ENCODE results near the gene IGFBP4.

IGFBP4 gene

DNA sequence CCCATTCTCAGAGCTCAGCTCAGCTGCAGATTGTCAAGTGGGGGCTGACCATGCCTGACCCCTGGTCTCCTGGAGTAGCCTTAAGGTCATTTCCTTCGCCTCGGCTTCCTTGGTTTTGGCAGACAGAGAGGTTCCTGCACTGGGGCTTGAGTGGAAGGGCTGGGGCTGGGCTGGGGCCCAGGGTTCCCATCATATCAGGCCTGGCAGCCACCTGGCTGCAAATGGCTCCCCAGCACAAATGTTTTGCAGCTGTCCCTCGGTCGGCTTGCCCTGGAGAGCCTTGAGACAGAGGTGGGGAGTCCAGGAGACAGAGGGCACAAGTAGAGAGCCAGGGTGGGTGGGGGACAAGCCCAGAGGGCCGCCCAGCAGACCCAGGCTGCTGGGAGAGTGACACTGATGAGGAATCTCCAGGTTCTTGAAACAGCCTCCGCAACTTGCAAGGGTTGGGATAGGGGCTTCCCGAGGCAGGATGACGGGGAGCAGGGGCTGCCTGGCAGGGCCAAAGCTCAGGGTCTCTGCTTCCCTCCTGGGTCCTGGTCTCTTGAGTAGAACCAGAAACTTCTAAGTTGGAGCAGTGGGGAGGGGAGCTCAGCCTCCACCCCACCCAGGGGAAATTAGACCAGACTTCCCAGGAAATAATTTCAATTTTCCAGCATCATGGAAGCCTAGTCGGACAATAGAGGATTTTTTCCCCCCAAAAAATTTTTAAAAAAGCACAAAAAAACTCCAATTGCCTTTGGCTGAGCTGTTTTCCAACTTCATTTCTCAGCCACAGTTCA is 19.3 kb downstream of the IGFBP4 start:
- H3K27ac ChIP-seq: no peak overlapping the region
- TF ChIP-seq, protein P1, sequence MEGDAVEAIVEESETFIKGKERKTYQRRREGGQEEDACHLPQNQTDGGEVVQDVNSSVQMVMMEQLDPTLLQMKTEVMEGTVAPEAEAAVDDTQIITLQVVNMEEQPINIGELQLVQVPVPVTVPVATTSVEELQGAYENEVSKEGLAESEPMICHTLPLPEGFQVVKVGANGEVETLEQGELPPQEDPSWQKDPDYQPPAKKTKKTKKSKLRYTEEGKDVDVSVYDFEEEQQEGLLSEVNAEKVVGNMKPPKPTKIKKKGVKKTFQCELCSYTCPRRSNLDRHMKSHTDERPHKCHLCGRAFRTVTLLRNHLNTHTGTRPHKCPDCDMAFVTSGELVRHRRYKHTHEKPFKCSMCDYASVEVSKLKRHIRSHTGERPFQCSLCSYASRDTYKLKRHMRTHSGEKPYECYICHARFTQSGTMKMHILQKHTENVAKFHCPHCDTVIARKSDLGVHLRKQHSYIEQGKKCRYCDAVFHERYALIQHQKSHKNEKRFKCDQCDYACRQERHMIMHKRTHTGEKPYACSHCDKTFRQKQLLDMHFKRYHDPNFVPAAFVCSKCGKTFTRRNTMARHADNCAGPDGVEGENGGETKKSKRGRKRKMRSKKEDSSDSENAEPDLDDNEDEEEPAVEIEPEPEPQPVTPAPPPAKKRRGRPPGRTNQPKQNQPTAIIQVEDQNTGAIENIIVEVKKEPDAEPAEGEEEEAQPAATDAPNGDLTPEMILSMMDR (IDR thresholded peaks at IDR 0.05): no peak
- no peak for TF ChIP-seq ZFX (IDR thresholded peaks at IDR 0.05; ENCODE audit: borderline replicate concordance)

DNA sequence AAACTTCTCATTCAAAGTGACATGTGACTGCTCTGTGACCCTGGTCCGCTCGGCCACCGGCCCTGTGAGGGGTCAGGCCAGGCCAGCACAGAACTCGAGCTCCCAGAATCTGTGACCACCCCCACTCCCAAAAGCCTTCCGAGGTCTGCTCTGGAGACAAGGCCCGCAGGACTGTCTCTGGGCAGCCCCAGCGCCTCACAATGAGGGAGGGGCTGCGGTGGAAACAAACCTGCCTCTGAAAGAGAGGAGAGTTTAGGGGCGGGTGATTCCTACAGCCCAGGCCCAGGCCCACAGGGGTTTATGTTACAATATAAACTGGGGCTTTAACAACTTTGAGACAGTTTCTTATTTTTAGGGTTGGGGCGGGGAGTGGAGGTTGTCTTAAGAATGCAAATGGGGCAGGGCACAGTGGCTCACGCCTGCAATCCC is 19.9 kb downstream of the IGFBP4 start:
- no peak overlapping the region for H3K27ac ChIP-seq

GRCh38 chr17:40464392-40464855 is 21.2 kb downstream of the IGFBP4 start:
- TF ChIP-seq, protein P1 (IDR thresholded peaks at IDR 0.05): no peak
- TF ChIP-seq ZFX (IDR thresholded peaks at IDR 0.05; ENCODE audit: borderline replicate concordance): no peak
- H3K27ac ChIP-seq: no peak overlapping the region

More for the DNA sequence above, 19.9 kb downstream of the IGFBP4 start:
- TF ChIP-seq, protein P1 (IDR thresholded peaks at IDR 0.05): no peak
- TF ChIP-seq ZFX (IDR thresholded peaks at IDR 0.05; ENCODE audit: borderline replicate concordance): no peak

- TF ChIP-seq ZFX (IDR thresholded peaks at IDR 0.05; ENCODE audit: borderline replicate concordance): no peak
- TF ChIP-seq, protein P1 (IDR thresholded peaks at IDR 0.05): no peak
- no peak overlapping the region for H3K27ac ChIP-seq
Measured at GRCh38 chr17:40466298-40466971, 23.2 kb downstream of the IGFBP4 start.

DNA sequence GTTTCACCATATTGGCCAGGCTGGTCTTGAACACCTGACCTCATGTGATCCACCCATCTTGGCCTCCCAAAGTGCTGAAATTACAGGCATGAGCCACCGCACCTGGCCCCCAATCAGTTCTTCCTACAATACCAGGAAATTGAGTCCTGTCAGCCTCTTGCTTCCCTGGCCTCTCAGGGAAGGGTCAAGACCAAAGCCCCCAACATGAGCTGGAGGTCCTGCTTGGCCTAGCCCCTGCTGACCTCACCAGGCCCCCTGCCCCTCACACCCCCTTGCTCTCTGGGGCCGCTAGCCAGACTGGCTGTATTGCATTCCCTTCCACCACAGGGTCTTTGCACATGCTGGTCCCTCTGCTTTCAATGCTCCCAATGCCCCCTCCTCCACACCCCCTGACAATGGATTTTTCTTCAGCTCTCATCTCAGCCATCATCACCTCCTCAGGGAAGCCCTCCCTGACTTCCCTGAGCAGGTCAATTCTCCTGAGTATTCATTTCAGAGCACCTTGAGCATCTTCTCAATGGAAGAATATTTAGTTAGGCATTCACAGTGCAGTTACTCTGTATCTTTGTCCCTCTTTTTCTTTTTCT is 24.1 kb downstream of the IGFBP4 start:
- TF ChIP-seq, protein P1 (IDR thresholded peaks at IDR 0.05): no peak
- TF ChIP-seq ZFX (IDR thresholded peaks at IDR 0.05; ENCODE audit: borderline replicate concordance): no peak
- H3K27ac ChIP-seq: no peak overlapping the region

DNA sequence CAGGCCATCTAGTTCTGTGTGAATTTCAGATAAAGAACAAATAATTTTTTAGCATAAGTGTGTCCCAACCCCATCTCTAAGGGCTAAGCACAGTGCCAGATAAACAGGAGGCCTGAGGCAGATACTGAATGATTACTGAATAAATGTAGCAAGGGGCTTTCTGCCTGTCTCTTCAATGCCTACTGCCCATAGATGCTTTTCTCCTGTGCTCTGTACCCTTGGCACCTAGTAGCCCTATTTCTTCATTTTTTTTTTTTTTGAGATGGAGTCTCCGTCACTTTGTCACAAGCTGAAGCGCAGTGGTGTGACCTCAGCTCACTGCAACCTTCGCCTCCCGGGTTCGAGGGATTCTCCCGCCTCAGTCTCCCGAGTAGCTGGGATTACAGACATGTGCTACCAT is 25.3 kb downstream of the IGFBP4 start:
- no peak overlapping the region for H3K27ac ChIP-seq

More for the DNA sequence above, 25.3 kb downstream of the IGFBP4 start:
- TF ChIP-seq ZFX (IDR thresholded peaks at IDR 0.05; ENCODE audit: borderline replicate concordance): no peak
- TF ChIP-seq, protein P1 (IDR thresholded peaks at IDR 0.05): no peak
